GM23338 (cell line): ENCODE data around the gene MYO3B.

ENCODE experiments used
- CREB1 ChIP-seq: fragments of 250-450 bp; sonication (Bioruptor Pico); IDR thresholded peaks from 2 replicates; pipeline ENCODE4 v1.5.0; 2020; ENCODE audit warnings: low read depth, mild to moderate bottlenecking, moderate library complexity
- CTCF ChIP-seq, 2 experiments: fragments of 200-600 bp in 1 of 2; sonication (generic) in 1 of 2; conservative IDR thresholded peaks; 2 replicates each; pipeline versions ENCODE4 v1.5.1 to v1.6.1; 2016 to 2017; ENCODE audit warnings: antibody characterized with exemption in 2 of 2, low read depth in 2 of 2, mild to moderate bottlenecking in 2 of 2, moderate library complexity in 1 of 2
- EZH2 ChIP-seq: fragments of 200-600 bp; sonication (generic); IDR thresholded peaks from one replicate; pipeline ENCODE4 v1.8.0; 2017; ENCODE audit warnings: antibody characterized with exemption, mild to moderate bottlenecking, low read depth; ENCODE audit not compliant: unreplicated experiment
- EZH2phosphoT487 ChIP-seq: fragments of 200-600 bp; sonication (generic); IDR thresholded peaks from one replicate; pipeline ENCODE4 v1.8.1; 2018; ENCODE audit warnings: antibody characterized with exemption; ENCODE audit not compliant: unreplicated experiment
- JUNB ChIP-seq: IDR thresholded peaks from one replicate; pipeline ENCODE4 v1.6.1; 2016; ENCODE audit warnings: antibody characterized with exemption; ENCODE audit not compliant: unreplicated experiment
- NANOG ChIP-seq: IDR thresholded peaks from 2 replicates; pipeline ENCODE4 v1.6.1; 2016; ENCODE audit warnings: antibody characterized with exemption, borderline replicate concordance
- POLR2AphosphoS5 ChIP-seq: IDR thresholded peaks from 2 replicates; pipeline ENCODE4 v1.6.1; 2016; ENCODE audit warnings: antibody characterized with exemption, low read depth
- REST ChIP-seq: IDR thresholded peaks from one replicate; pipeline ENCODE4 v1.6.1; 2018; ENCODE audit warnings: antibody characterized with exemption; ENCODE audit not compliant: unreplicated experiment
- STAT1 ChIP-seq: IDR thresholded peaks from one replicate; pipeline ENCODE4 v1.6.1; 2016; ENCODE audit warnings: antibody characterized with exemption; ENCODE audit not compliant: unreplicated experiment
- ZNF331 ChIP-seq: fragments of 250-450 bp; sonication (Bioruptor Pico); IDR thresholded peaks from 2 replicates; pipeline ENCODE4 v1.5.0; 2020; ENCODE audit warnings: low read depth, mild to moderate bottlenecking, moderate library complexity
- TF ChIP-seq, protein P1 (sequence below): IDR thresholded peaks from 2 replicates; pipeline ENCODE4 v1.6.1; 2016; ENCODE audit warnings: antibody characterized with exemption

GRCh38 chr2:170141865-170142264 is 36.1 kb upstream of the MYO3B start:
- TF ChIP-seq CTCF (conservative IDR thresholded peaks at IDR 0.05; ENCODE audit: low read depth in 2 of 2) (no peak), POLR2AphosphoS5 (no peak), EZH2phosphoT487 (no peak), EZH2 (no peak), CREB1 (CRISPR knock-in tag) (no peak), REST (no peak), JUNB (no peak), ZNF331 (no peak), STAT1 (no peak), NANOG (no peak)
- TF ChIP-seq, protein P1, sequence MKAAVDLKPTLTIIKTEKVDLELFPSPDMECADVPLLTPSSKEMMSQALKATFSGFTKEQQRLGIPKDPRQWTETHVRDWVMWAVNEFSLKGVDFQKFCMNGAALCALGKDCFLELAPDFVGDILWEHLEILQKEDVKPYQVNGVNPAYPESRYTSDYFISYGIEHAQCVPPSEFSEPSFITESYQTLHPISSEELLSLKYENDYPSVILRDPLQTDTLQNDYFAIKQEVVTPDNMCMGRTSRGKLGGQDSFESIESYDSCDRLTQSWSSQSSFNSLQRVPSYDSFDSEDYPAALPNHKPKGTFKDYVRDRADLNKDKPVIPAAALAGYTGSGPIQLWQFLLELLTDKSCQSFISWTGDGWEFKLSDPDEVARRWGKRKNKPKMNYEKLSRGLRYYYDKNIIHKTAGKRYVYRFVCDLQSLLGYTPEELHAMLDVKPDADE: no peak
